ENCODE results near the gene KISS1R.

KISS1R gene

GRCh38 chr19:898663-899062 is 18.5 kb upstream of the KISS1R start:
- H3K4me3 ChIP-seq (ENCODE audit: low read depth, low read length): no peak overlapping the region
- no peak for TF ChIP-seq CTCF (IDR thresholded peaks at IDR 0.05; ENCODE audit: low read depth, low read length)

GRCh38 chr19:899336-900042 is 17.6 kb upstream of the KISS1R start:
- no peak for TF ChIP-seq CTCF (IDR thresholded peaks at IDR 0.05; ENCODE audit: low read depth, low read length)
- no peak overlapping the region for H3K4me3 ChIP-seq (ENCODE audit: low read depth, low read length)

- no peak overlapping the region for H3K4me3 ChIP-seq (ENCODE audit: low read depth, low read length)
- TF ChIP-seq CTCF (IDR thresholded peaks at IDR 0.05; ENCODE audit: low read depth, low read length): no peak
Measured at GRCh38 chr19:900043-900301, 17.2 kb upstream of the KISS1R start.

GRCh38 chr19:900302-901111 is 16.6 kb upstream of the KISS1R start:
- TF ChIP-seq CTCF (IDR thresholded peaks at IDR 0.05; ENCODE audit: low read depth, low read length): no peak
- H3K4me3 ChIP-seq (ENCODE audit: low read depth, low read length): no peak overlapping the region

DNA sequence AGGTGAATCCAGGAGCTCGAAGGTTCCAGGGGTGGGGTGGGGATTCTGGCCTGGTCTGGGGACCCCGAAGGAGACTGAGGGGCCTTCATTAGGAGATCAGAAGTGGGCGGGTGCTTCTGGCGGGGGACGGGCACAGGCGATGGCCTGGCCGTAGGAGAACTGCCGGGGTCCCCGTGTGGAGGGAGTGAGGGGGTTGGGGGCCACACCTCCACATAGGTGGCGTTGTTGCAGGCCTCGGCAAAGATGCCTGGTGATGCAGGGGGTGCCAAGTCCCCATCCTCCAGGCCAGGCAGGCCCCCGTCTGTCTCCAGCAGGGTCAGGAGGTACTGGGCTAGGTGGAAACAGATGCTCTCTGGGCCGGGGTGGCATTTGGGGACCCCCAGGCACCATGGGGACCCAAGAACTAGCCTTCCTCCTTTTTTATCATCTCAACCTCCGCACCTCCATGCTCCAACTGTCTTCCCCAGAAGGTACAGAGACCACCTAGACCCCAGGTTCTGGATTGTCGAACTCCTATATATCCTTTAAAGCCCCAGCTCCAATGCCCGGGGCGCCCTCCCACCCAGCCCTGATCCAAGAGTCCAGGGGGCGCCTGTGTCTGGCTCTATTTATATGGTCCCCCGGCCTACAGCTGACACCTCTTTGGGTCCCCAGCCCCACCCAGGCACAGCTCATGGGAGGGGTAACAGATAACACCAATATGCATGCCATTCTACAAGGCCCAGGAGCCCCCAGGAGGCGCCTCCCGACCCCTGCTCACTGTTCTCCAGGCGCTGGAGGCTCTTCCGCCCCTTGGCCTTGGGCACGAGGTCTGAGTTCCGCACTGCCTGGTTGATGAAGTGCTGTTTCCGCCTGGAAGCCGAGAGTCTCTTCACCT is 15.7 kb upstream of the KISS1R start:
- H3K4me3 ChIP-seq (ENCODE audit: low read depth, low read length): no peak overlapping the region
- TF ChIP-seq CTCF (IDR thresholded peaks at IDR 0.05; ENCODE audit: low read depth, low read length): no peak

DNA sequence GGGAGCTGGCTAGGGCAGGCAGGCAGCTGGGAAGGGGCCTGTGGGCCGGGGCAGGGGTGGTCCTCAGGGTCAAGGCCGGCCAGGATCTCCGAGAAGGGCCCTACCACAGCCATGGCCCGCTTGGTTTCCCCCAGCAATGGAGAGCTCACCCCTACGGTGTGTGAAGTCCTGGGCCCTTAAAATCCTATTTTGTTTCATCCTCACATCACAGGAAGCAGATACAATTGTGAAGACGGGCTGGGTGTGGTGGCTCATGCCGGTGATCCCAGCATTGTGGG is 15.1 kb upstream of the KISS1R start:
- H3K4me3 ChIP-seq (ENCODE audit: low read depth, low read length): no peak overlapping the region
- no peak for TF ChIP-seq CTCF (IDR thresholded peaks at IDR 0.05; ENCODE audit: low read depth, low read length)
